ENCODE results near the gene SUN5.
"Not testable (repeated sequence)": the region's sequence is repeated elsewhere in the genome, so short reads cannot be mapped to it uniquely, and the experiment has no call there.

SUN5 gene, protein sequence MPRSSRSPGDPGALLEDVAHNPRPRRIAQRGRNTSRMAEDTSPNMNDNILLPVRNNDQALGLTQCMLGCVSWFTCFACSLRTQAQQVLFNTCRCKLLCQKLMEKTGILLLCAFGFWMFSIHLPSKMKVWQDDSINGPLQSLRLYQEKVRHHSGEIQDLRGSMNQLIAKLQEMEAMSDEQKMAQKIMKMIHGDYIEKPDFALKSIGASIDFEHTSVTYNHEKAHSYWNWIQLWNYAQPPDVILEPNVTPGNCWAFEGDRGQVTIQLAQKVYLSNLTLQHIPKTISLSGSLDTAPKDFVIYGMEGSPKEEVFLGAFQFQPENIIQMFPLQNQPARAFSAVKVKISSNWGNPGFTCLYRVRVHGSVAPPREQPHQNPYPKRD
- 0 reads per million in 2 donors for total RNA-seq

DNA sequence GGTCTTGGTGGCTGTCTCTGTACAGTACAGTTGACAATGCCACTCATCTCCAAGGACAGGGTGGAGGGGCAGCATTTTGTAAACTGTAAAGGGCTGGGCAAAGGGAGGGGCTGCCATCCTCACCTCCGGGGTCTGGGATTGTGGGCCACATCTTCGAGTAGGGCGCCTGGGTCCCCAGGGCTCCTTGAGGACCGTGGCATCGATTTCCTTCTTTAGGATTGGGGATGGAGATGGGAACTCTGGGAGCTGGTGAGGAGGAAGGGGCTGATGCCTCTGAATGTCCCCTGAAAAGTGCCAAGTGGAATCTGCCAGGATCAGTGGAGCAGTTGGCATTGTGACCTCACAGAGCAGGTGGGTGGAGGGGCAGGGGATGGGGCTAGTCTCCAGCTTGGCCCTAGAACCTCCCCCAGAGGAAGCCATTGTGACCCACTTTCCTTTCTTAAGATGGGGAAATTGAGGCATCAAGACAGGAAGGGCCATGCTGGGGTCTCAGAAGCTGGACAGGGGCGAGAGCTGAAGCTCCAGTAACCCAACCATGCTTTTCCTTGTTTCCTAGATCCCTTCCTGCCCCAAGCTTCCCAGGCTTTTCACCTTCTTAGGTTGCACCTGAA, at the start of gene SUN5:
SUN5 (minus strand) TSS at position 293 of the 611 bp plus-strand sequence; CDS start at position 200, 93 bp downstream.
- no peak for DNase-seq

DNA sequence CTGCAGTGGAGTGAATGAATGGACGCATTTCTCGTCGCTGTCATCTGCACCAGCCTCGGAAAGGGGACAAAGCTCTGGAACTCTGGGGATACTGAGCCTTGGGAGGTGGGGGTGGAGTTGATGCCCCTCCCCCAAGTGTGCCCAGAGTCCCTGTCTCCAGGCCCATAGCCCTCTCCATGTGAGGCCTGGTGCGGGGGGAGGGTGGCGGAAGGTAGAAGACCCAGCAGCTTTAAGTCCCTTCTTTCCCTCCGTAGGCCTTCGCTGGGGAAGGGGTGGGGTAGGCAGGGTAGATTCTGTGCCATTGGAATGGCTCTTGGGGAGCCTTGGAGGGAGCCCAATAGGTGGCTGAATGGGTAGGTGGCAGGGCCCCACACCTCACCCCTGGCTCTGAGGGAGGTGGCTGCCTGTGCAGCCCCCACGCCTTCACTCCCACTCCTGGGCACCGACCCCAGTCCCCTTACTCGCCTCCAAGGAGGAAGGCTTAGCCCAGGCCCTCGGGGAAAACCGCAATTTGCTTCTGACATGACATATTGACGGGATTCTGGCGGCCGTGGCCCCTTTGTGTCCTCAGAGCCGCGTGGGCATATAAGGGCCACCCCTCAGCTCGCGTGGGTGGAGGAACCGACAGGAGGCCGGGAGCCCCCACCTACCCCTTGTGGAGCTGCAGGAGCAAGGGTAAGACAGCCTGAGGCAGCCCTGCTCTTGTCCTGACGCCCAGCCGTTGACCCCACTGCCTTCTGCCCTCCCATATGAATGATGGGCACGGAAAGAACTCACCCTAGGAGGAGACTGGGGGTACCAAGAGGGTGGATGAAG, 49.3 kb upstream of the SUN5 start, which contains the start of gene BPIFB3:
BPIFB3 (plus strand) TSS at position 613 of the 816 bp plus-strand sequence. CDS start 1,533 bp downstream, outside the sequence.
- no peak for DNase-seq

DNA sequence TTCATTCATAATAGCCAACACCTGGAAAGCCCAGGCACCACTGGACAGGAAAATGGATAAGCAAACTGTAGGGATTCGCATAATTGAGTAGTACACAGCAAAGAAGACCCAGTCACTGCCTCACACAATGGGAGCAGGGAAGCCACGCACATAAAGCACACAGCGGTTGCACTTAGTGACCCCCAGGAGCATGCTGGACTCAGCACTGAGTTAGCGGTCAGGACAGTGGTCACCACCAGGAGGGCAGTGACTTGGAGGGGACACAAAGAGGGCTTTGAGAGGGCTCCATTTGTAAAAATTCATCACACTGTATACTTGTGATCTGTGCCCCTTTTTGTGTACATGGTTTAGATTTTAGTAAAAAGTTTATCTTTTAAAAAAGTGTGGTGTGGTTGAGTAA, 47.1 kb upstream of the SUN5 start:
- no peak for DNase-seq

DNA sequence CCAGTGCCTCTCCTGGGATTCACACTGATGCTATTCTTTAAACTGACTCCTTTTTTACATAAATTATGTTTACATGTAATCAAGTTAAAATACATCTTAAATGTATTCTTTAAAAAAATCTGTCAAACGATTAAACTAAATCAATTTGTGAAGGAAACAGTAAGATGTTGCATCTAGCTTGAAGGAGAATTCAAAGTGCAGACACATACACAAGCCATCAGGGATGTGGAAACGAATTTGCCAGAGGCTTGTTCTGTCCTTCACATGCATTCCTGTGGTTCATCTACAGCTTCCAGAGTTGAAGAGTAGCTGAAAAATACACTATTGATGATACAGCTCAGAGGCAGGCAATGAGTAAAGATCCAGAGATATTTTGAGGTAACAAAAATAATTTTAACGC, 42.2 kb upstream of the SUN5 start:
- no peak for DNase-seq

DNA sequence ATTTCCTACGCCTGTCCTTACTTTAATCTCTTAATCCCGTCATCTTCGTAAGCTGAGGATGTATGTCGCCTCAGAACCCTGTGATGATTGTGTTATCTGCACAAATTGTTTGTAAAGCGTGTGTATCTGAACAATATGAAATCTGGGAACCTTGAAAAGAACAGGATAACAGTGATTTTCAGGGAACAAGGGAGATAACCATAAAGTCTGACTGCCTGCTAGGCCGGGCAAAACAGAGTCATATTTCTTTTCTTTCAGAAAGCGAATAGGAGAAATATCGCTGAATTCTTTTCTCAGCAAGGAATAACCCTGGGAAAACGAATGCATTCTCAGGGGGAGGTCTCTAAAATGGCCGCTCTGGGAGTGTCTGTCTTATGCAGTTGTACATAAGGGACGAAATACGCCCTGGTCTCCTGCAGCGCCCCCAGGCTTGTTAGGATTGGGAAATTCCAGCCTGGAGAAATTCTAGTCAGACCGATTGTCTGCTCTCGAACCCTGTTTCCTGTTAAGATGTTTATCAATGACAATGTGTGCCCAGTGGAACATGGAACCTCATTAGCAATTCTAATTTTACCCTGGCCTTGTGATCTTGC, 41.0 kb upstream of the SUN5 start:
- DNase-seq, result not testable (repeated sequence)

DNA sequence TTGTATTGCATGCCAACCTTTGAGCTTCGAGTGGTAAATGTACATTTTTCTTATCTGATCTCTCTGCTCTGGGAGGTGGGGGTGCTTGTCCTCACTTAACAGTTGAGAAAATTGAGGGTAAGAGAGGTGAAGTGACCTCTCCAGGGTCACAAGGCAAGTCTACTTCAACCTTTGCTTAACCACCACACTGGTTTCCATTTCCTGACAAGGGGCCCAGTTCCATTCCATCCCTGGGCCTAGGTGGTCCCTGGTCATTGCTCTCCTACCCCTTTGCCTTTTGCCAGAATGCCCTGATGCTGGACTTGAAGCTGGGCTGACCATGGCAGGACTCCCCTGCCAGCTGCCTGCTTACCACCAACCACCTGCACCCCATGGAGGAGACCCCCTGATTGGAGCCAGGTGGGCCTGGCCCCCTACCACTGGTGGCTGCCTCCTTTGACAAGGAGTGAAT, 39.5 kb upstream of the SUN5 start:
- no peak for DNase-seq

DNA sequence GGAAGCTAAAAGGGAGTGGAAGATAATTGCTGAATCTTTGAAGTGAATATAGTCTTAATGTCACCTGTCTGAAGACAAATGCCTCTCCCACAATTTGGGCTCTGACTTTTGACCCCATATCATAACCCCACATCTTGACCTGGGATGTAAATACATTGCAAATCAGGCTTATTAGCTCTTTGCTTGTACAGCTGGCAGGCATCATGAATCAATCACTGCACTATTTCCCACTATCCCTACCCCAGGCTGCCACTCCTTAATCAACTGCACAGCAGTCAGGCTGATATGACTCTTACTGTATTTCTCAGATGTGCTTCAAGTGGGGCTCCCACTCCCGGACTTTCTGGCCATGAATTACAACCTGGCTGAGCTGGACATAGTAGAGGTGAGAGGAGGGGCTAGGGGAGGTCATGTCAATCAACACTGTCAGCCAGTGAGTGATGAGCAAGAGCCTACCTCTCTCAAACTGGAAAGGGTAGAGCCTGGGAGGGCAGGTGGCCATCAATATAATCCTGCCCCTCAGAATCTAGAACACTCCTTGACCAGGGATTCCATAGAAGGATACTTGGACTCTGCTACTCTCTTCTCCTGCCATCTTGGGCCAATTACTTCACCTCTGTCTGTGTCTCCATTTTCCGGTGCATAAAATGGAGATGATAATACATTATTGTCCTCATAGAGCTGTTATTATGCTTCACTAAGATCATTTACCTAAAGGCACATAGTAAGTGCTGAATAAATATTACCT, 38.9 kb upstream of the SUN5 start:
- no peak for DNase-seq

DNA sequence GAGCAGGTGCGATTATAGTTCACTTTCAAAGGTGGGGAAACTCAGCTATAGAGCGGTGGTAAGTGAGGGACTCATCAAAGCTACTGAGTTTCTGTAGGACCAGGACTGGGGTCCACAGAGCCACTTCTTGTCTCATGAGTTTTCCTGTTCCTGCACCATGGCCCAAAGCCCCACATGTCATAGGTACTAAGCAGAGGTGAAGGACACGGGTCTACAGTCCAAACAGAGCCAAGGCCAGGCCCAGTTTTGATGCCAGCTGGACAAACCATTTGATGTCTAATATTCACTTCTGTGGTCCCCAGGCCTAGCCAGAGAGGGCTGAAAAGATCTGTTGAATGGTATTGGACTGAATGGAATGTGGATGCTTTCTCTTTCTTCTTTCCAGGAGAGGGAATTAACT, 38.2 kb upstream of the SUN5 start:
- DNase-seq, result no peak

DNA sequence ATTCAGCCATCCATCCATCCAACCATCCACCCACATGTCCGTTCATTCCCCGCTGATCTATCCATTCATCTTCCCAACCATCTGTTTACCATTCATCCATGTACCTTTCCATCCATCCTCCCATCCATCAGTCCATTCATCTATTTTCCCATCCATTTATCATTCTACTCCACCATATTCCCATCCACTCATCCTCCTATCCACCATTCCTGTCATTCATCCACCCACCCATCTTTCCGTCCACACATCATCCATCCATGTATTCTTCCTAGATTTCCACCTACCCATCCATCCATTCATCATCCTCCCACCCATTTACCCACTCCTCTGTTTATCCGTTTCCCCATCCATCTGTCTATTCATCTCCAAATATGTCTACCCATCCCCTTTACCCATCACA, 34.0 kb upstream of the SUN5 start:
- DNase-seq, result no peak

DNA sequence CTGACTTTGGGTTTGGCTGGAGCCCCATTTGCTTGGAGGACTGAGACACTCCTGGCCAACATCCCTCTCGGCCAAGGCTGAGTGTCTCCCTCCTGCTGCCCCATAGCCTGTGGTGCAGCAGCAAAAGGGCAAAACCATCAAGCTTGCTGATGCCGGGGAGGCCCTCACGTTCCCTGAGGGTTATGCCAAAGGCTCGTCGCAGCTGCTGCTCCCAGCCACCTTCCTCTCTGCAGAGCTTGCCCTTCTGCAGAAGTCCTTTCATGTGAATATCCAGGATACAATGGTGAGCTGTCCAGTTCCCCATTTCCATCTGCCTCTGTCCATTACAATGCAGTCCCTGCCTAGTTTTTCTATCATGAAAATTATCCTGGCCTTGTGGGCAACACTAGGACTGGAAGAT, 33.2 kb upstream of the SUN5 start:
- no peak for DNase-seq

DNA sequence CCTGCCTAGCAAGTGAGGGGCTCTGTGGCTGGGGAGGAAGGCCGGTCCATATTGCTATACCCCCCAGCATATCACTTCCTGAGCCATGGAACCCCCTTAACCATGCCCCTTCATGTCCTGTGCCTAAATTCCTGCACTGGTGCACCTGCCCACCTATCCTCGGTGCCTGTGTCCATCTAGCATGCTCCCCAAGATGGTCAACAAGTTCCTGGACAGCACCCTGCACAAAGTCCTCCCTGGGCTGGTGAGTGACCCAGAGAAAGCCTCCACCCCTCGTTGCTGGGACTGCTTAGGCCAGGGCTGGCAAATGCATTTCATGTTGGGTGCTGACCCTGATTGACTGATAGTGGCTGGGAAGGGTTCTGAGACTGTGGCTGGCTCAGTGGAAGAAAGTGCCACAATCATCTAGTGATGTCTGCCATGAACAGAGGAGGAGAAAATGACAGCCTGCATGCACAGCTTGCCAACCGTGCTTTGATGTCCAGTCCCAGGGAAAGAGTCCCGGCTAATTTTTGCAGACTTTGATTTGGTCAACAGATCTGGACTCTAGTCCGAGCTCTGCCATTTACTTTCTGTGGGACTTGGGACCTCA, 30.8 kb upstream of the SUN5 start:
- no peak for DNase-seq

DNA sequence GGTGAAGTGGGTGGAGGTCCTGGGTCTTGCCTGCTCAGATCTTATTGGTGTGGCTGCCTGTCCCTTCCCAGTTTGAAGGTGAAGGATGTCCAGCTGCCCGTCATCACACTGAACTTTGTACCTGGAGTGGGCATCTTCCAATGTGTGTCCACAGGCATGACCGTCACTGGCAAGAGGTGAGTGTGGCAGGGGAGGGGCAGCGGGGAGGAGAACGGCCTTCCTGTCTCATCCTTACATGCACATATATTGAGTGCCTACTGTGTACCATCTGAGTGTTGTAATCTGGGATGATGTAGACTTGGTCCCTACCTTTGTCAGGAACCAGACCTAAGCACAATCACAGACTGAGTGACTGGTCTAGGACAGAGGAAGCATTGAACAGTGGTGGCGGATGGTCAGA, 29.9 kb upstream of the SUN5 start:
- no peak for DNase-seq

DNA sequence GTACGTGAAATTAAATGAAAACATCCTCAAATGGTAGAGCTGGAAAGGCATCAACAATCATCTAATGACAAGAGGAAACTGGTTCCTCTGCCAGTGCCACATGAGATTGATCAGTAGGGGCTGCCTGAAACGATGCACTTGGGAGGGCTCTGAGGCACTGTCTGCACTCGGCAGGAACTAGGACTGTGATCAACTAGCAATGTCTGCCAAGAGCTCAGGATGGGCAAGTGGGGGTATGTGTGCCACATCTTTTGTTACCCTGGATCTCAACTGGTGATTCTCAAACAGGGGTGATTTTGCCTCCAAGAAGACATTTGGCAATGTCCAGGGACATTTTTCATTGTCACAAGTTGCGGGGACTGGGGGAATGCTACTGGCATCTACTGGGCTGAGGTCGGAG, 29.1 kb upstream of the SUN5 start:
- DNase-seq, result no peak

DNA sequence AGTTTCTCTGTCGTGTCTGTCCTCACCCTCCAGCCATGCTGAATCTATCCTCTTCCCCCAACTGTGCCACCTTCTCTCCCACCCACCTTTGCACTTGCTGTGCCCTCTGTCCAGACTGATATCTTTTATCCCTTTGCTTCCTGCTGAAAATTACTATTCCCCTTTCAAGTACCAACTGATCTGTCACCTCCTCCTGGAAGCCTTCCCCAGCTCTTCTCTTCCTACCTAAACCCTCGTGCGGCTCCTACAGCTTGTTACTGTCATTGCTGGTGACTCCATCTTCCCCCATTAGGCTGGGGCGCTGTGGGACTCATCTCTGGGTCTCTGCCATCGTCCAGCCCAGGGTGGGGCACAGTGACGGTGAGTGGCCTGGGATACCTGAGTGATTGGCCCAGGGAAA, 28.3 kb upstream of the SUN5 start:
- no peak for DNase-seq

DNA sequence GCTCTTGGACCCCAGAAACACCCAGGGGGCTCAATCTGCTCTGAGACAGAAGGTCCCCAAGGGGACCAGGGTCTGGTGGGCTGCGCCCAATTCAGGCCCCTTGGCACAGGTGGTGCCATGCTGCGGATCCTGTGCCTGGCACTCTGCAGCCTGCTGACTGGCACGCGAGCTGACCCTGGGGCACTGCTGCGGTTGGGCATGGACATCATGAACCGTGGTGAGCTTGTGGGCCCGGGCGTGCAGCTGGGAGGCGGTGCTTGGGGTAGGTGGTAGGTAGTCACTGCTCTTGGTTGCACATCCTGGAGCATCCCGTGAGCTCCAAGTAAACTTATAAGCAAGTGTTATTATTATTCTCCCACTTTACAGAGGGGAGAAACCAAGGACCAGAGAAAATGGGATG, 27.3 kb upstream of the SUN5 start, which contains the start of gene BPIFB6:
BPIFB6 (plus strand) TSS at position 118 of the 400 bp plus-strand sequence; CDS start at position 118, 0 bp downstream.
- no peak for DNase-seq

DNA sequence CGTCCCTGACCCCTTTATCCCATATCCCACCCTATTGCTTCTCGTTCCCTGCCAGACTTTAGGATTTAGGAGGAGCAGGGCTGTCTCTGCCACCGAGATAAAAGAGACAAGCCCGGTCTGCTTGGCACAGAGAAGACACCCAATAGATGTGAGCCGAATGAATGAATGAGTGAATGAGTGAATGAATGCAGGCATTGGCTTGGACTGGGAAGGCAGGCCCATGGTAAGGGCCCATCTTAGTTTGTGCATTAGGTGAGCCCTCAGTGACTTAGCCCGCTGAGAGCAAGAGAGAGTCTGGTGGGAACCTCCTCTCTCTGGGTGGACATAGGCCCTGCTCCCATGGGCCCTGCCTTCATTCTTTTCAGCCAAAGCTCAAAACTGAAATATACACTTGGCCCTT, 26.3 kb upstream of the SUN5 start:
- DNase-seq, result no peak

DNA sequence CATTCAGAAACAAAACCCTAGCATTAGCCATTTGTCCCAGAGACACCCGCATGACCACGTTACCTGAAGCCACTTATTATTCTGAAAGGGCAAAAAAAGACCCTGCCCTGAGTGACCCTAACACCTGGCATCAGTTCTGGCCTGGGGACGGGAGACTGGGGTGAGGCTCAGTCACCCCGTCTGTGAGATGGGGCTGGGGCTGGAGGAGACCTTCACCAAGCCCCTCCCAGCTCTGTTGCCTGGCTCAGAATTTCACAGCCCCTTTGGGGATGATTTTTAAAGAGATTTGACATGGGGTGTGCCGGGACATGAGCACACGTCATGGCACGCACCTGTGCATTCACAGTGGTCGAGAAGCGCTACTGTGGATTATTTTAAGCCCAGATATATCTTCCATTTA, 25.8 kb upstream of the SUN5 start:
- DNase-seq, result no peak

DNA sequence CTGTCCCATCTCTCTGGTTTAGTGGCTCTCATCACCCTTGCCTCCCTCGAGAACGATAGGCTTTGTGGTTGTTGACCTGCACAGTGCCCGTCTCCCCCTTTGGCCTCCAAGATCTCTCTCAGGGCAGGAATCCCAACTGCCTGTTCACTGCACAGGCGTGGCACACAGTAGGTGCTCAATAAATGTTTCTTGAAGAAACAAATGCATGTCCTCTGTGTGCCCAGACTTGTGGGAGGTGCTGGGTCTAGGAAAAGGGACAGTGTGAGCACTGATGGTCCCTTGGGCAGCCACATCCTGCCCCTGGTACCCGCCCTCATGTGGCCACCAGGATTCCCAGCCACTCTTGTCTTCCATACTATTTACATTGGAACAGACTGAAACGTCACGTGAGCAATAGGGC, 24.6 kb upstream of the SUN5 start:
- no peak for DNase-seq

DNA sequence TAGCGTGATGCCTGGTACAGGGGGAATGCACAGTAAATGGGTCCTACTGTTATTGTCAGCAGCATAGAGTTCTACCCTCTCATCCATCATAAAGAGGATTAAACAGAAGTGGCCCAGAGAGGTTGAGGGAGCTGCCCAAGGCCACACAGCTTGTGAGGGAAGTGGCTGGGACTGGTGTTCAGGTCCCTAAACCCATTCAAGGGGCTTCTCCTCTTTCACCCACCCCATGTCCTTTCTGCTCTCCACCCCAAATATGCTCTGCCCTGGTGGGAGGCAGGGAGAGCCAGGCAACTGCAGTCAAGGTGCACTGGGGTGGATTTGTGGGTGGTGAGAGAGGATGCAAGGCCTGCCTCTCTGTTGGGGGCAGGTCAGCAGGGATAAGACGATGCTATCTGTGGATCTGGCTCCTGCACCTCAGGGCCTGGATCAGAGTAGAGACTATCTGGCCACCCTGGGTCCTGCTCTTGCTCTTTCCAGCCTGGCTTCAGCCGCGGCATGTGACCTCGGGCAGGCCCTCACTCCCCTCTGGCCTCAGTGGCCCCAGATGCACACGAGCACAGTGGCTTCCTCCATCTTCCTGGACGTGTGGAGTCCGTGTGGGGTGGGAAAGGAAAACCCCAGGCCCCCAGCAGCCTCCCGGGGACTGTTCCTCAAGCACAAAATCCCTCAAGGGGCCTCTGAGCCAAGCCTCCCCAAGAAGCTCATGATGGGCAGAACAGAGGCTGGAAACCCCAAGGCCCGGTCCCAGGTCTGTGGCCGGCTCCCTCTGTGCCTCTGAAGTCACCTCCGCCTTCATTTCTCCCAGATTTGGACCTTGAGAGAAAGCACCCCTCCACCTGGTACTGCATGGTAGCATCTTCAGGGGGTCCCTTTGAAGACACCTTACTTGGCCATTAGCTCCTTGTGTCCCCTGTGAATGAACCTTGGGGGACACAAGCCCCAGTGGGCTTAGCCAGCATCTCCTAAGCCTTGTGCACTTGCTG, 23.8 kb upstream of the SUN5 start:
- no peak for DNase-seq

All from T-helper 9 cell (primary cell).